Lung (tissue), 12 donors: ENCODE measurements around the gene RAB11B. TPM values are rescaled to one million over a fixed set of nuclear protein-coding genes. Genes with fewer than 3 reads are reported as not detected.
A peak's percentile ranks its signal among the peaks of the same experiment; 100 is the strongest.

Experiments used
- ATAC-seq: fragments of 200-7000 bp; cut with Tn5 transposase; one replicate; pipeline ENCODE4 v1.9.1; 2020; ENCODE audit warnings: moderate number of reproducible peaks; ENCODE audit not compliant: insufficient read depth, low FRiP score
- DNase-seq, 3 donors: peaks; one replicate each; pipeline ENCODE4 v3.0.0-alpha.2; 2013 to 2017
- H3K27ac ChIP-seq, 2 donors: one replicate each; pipeline ENCODE4 v1.5.1; 2013; ENCODE audit warnings: mild to moderate bottlenecking in 2 of 2, moderate library complexity in 2 of 2, control low read depth in 1 of 2, inconsistent platforms in 1 of 2, low read depth in 1 of 2, low read length in 1 of 2
- H3K27me3 ChIP-seq, 3 donors: one replicate each; pipeline ENCODE4 v1.5.1; 2013; ENCODE audit warnings: low read length in 2 of 3; ENCODE audit not compliant: control insufficient read depth in 3 of 3, insufficient read depth in 3 of 3
- H3K36me3 ChIP-seq, 4 donors: one replicate each; pipeline ENCODE4 v1.5.1; 2013; ENCODE audit warnings: low read length in 4 of 4, mild to moderate bottlenecking in 1 of 4, moderate library complexity in 1 of 4; ENCODE audit not compliant: control insufficient read depth in 4 of 4, insufficient read depth in 4 of 4
- H3K4me1 ChIP-seq, 5 donors: one replicate each; pipeline ENCODE4 v1.5.1; 2013; ENCODE audit warnings: low read length in 5 of 5, mild to moderate bottlenecking in 2 of 5, moderate library complexity in 1 of 5; ENCODE audit not compliant: control insufficient read depth in 5 of 5, insufficient read depth in 5 of 5
- H3K4me3 ChIP-seq: one replicate; pipeline ENCODE4 v1.5.1; 2013; ENCODE audit warnings: mild to moderate bottlenecking, control low read depth, moderate library complexity
- H3K9ac ChIP-seq, 2 donors: one replicate each; pipeline ENCODE4 v1.5.1; 2013; ENCODE audit warnings: low read length in 2 of 2, control low read depth in 1 of 2; ENCODE audit not compliant: insufficient read depth in 1 of 2
- H3K9me3 ChIP-seq, 4 donors: one replicate each; pipeline ENCODE4 v1.5.1; 2013; ENCODE audit warnings: low read length in 3 of 4, mild to moderate bottlenecking in 1 of 4, moderate library complexity in 1 of 4; ENCODE audit not compliant: control insufficient read depth in 4 of 4, insufficient read depth in 3 of 4
- CTCF ChIP-seq: IDR thresholded peaks from 2 replicates; pipeline ENCODE4 v1.5.1; 2012; ENCODE audit warnings: mild to moderate bottlenecking; ENCODE audit errors: control extremely low read depth, extremely low read depth
- WGBS, 2 donors: extraction: QIAGEN DNeasy Blood & Tissue Kit; methylation state at CpG; one replicate each; pipeline ENCODE4 v1.1.7; 2013; 5-methylcytosine and 5-hydroxymethylcytosine counted together
- polyA plus RNA-seq, 2 donors: library from polyadenylated mRNA; stranded (reverse); fragments of 200-250 nt; gene quantifications; one replicate each; pipeline ENCODE4 v1.2.1, GENCODE V29; 2013
- total RNA-seq, 2 donors: library from RNA; depleted of rRNA in 1 of 2; stranded (reverse); fragments of >200 nt in 1 of 2; gene quantifications; one replicate each; pipeline ENCODE4 v1.2.1, GENCODE V29; 2014 to 2021
- donor health status: control.
- donor health status: control.
- donor health status: Bipolar disorder and iron deficiency.
- donor health status: healthy.
- donor health status: DM: yes; HTN: yes; CAD: no.

The RAB11B gene
- total and polyA plus RNA-seq, 4 donors, result 91.1 to 148 (median 121) TPM

DNA sequence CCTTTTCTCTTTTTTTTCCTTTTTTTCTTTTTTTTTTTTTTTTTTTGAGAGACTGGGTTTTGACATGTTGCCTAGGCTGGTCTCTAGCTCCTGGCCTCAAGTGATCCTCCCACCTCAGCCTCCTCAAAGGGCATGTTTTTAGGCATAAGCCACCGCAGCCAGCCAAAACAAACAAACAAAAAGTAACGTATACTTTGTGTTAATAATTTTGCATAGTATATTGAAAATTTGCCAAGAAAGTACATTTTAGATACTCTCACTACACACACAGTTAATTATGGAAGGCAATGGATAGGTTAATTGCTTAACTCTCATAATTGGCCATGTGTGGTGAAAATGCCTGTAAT is 1.6 kb upstream of the RAB11B start:
- no peak overlapping the region for H3K4me3 ChIP-seq
- H3K36me3 ChIP-seq, result peaks cover 0 to 4% (median 1%) of the 10 kb centered on the region in 4 donors
- H3K9me3 ChIP-seq, result no peaks in the 10 kb centered on the region
- H3K4me1 ChIP-seq, result peaks cover 6 to 21% (median 11%) of the 10 kb centered on the region in 5 donors
- TF ChIP-seq CTCF, result no peak
- ATAC-seq (no peak), DNase-seq (no peak)
- H3K27me3 ChIP-seq, result no peaks in the 10 kb centered on the region
- H3K9ac ChIP-seq, result no peak overlapping the region
- no peak overlapping the region for H3K27ac ChIP-seq
- 66 to 68% methylated on average over 2 of the region's 2 CpGs for WGBS, 2 donors

GRCh38 chr19:8390617-8390981 is 439 bp downstream of the RAB11B start:
- no peaks in the 10 kb centered on the region for H3K9me3 ChIP-seq

DNA sequence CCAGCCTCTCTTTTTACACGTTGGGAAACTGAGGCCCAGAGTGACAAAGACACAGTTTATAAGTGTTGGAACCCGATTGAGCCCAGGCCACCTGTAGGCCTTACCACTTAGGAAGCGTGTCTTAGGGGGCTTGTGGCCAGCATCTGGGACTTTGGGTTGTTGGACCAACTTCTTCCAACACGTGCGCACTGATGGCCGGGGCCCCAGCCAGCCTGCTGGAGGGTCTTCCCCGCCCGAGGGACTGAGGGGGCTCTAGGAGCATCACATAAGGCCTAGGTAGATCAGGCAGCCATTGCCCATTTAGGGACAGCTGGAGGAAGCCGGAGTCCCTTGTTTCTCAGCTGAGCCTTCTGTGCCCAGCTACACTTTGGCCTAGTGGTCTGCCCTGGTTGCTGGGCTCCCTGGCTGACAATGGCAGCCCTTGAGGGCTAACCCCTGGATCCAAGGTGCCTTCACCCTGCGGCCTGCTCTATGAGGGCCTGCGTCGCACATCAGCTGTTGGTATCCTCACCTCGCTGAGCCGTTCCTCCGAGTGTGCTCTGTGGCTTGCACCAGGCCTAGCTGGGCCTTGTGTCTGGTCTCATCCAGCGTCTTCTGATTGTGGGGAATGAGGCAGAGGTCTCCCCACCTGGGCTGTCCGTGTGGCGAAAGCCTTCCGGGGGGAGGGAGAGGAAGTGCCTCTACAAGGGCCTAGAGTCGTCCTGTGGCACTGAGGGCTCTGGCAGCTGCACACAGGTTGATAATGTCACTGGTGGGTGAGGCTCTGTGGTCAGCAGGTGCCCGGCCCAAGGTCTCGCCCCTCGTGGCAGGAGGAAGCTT is 1.2 kb downstream of the RAB11B start:
- peaks cover 0 to 4% (median 1%) of the 10 kb centered on the region in 4 donors for H3K36me3 ChIP-seq
- DNase-seq, result no peak
- WGBS, 2 donors, result 65 to 66% methylated on average over 22 to 23 of the region's 23 CpGs
- no peak for ATAC-seq
- peak overlapping the region in 1 of 2 donors; percentile 25 for H3K9ac ChIP-seq
- no peaks in the 10 kb centered on the region for H3K27me3 ChIP-seq
- H3K4me3 ChIP-seq, result no peak overlapping the region
- peak overlapping the region; percentile 62 to 79 for H3K27ac ChIP-seq
- no peaks in the 10 kb centered on the region for H3K9me3 ChIP-seq
- no peak for TF ChIP-seq CTCF
- H3K4me1 ChIP-seq, result peaks cover 11 to 31% (median 16%) of the 10 kb centered on the region in 5 donors

More at GRCh38 chr19:8390617-8390981, 439 bp downstream of the RAB11B start:
- DNase-seq, result peak; percentile 91 to 96 (median 92)
- Histone ChIP-seq H3K27me3 (no peaks in the 10 kb centered on the region), H3K9ac (peak overlapping the region; percentile 65 to 96), H3K4me1 (peaks cover 11 to 30% (median 16%) of the 10 kb centered on the region in 5 donors), H3K4me3 (peak overlapping the region; percentile 88), H3K27ac (peak overlapping the region; percentile 99 to 100), H3K36me3 (peaks cover 0 to 4% (median 1%) of the 10 kb centered on the region in 4 donors)
- peak; percentile 90 for ATAC-seq
- TF ChIP-seq CTCF, result no peak
- 1 to 2% methylated on average over 25 to 28 of the region's 28 CpGs for WGBS, 2 donors
